ENCODE data around the gene SHISA8.
"Not testable (repeated sequence)": the region's sequence is repeated elsewhere in the genome, so short reads cannot be mapped to it uniquely, and the experiment has no call there.

The SHISA8 gene

DNA sequence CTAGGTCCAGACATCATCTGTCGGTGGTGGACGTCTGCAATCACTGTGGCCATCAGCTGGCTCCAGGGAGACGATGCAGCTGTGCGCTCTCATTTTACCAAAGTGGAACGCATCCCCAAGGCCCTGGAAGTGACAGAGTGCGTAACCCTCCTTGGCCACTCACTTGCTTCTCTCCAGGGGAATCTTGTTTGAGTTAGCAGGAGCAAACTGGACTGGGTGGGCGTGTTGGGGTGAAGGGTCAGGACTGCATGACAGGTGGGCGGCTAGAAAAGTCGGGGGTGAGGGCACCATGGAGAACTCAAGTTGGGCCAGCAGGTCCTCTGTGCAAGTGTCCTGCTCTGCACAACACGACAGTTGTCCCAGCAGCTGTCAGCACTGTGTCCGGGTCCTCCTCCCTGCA is 16.2 kb downstream of the SHISA8 start:
- DNase-seq, result no peak

- DNase-seq, result no peak
Measured at GRCh38 chr22:41893591-41894375, 21.1 kb downstream of the SHISA8 start.

- no peak for DNase-seq
Measured at GRCh38 chr22:41892721-41893120, 22.2 kb downstream of the SHISA8 start.

DNA sequence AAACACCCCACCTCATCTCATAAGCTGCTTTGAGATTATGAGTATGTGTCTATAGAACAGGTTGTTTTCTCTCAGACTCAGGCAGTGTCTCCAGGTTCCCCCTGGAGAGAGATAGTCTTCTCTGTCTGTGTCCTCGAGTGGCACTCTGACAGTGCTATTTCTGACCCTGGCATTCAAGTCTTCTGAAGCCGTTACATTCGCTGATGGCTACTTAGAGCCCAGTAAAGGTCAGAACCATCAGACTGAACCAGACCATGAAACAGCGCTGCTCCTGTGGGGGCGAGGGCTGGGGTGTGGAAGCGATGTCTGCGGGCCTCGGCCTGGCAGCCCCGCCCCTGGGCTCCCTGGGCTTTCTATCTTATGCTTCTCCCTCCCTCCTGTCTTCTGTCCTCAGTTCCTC is 23.5 kb downstream of the SHISA8 start:
- no peak for DNase-seq

GRCh38 chr22:41888627-41889200 is 26.2 kb downstream of the SHISA8 start:
- DNase-seq, result no peak

DNA sequence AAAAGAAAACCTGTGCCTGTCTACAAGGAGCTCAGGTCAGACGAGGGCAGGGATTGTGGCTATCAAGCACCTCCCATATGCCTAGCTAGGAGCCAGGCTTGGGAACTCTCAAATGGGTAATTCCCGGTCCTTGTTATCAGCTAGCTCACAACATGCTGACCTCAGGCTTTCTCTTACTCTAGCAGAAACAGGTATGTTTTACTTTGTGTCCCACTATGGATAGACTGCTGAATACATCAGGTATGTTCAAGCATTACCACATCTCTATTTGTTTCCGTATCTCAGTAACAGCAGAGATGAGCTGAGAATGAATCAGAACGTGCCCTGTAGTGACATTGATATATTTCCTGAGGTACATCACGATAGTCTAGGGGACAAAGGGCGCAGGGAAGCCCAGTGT is 29.4 kb downstream of the SHISA8 start:
- DNase-seq, result no peak

DNA sequence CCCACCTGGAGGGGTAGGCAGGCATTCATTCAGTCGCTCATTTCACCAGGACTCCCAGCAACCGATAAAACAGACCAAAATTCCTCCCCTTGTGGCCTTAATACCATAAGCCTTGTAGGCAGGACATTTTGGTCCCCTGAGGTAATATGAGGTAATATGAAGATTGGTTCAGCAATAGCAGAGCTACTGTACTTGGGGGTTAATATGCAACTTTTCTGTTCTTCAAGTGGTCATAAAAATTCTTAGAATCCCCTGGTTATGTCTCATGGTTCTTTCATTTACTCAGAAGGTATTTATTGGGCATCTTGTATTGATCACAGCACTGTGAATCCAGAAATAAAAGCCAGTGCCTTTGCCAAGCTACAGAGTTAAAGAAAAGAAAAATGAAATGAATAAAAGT is 29.8 kb downstream of the SHISA8 start:
- no peak for DNase-seq

DNA sequence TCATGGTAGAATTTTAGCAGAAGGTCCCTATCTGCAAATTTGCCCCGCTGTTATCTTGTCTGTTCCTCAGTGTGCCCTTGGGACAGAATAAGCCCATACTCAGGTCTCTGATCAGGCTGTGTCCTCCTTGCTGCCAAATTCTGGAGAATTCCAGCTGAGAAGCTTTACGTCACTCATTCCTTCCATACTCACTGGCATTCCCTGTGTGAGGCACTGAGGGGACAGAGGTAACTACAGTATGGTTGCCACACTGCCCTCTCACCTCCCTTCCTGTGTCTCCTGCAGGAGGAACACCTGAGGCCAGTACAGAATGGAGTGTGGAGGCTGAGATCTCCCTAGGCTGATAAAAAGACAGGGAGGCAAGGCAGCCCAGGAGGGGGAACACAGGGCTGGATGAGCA is 31.5 kb downstream of the SHISA8 start:
- DNase-seq, result no peak

GRCh38 chr22:41880653-41881052 is 34.2 kb downstream of the SHISA8 start:
- no peak for DNase-seq

GRCh38 chr22:41876675-41877074 is 38.2 kb downstream of the SHISA8 start:
- DNase-seq, result no peak

DNA sequence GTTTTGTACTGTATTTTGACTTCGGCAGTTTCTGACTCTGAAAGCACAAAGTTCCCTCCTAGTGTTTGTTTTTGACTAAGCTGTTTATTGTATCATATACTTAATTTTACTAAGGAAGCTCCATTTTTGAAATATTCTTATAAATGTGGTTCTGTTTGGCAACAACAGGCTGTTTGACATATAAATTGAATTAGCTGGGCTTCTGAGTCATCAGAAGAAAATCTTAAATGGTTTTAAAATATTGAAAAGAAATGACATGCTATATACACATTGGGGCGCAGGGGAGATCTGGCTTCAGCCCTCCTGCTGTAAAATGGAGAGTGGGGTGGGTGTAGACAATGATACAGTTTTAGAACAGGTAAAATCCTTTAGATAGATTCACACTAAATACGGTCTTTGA is 38.6 kb downstream of the SHISA8 start:
- DNase-seq, result no peak

GRCh38 chr22:41875531-41876270 is 39.2 kb downstream of the SHISA8 start:
- no peak for DNase-seq

DNA sequence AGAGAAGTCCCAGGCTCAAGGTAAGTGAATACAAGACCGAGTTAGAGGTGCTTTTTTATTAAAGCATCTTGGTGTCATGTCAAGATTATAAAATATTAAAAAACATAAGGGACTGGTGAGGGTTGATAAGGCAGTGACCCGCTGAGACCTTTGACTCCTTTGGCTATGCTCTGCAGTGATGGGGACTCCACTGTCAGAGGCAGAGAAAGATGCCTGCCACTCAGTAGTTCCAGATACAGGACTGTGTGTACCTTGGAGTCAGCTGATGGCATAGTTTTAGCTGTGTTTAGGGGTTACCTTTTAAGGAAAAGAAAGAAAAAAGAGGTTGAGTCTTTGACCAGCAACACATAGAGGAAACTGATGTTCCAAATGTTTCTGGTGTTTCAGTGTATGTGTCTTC is 40.8 kb downstream of the SHISA8 start:
- no peak for DNase-seq

- DNase-seq, result no peak
Measured at GRCh38 chr22:41873391-41873790, 41.5 kb downstream of the SHISA8 start.

DNA sequence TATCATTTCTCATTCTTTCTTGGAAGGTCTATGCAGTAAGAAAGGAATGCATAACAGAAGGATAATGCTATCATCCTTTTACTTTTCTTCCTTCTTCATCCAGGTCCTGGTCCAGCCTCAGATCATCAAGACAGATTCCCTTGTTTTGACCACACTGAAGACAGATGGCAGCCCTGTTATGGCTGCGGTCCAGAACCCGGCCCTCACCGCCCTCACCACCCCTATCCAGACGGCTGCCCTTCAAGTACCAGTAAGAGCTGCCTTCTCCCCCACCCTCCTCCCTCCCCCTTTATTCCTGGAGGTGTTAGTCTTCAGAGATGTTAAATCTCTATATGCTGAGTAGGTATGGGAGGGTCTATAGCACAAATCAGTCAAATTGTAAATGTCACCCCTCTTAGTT is 44.1 kb downstream of the SHISA8 start:
- no peak for DNase-seq

- not testable (repeated sequence) for DNase-seq
Measured at GRCh38 chr22:41870081-41870480, 44.8 kb downstream of the SHISA8 start.

DNA sequence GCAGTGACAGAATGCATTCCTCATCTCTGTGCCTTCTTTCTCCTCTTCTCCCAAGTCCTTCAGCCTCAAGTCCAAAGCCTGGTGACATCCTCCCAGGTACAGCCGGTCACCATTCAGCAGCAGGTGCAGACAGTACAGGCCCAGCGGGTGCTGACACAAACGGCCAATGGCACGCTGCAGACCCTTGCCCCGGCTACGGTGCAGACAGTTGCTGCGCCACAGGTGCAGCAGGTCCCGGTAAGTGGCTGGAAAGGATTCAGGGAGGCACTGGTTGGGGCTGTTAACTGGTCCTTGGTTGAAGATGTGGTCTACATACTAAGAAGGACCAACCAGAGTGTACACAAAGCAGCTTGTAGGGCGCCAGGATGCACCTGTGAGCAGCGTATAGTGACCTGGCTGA is 46.3 kb downstream of the SHISA8 start:
- no peak for DNase-seq

DNA sequence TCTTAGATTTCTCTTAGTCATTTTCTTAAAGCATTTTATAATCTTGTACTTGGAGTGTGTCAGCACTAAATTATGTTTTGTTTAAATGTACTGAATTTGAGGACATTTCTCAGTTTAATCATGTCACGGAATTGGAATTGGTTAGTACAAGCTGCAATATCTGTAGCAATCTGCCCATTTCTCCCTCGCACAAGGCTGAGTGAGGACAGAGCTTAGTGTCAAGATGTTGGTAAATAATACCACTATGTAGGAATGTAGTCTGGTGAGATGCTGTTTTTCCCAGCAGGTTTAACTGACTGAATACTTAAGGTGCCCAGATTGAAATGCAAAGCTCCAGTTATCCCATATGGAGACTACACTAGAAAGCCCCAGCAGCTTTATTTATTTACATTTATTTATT is 51.4 kb downstream of the SHISA8 start:
- DNase-seq, result no peak

DNA sequence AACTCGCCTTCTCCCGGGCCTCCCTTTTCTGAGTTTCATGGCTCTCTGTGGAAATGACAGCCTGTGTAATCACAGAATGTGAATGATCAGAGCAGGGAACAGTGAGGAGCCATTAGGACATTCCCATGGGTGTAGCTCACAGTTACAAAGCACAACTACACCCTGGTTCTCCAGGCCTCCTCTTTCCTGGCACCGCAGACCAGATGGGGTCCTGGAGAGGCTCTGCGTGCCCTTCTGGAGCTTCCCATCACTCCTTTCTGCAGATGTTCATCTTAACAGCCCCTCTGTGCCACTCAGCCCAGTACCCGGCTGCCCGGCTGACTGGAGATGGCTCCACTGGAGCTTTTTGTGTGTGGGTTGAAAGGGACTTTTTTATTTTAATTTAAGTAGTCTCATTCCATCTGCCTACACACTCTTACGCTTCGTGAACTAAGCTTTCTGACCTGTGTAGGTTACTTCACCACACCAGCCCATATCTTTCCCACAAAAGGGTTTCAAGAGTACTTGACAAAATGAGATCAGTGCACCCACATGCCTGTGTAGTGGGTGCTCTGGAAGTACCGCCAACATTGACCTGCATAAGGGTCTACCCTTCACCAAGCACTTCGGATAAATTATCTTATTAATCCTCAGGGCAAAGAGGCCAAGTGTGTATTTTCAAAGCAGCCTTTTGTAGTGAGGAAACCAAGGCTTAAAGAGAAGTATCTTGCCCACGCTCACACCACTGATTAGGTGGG is 52.2 kb downstream of the SHISA8 start:
- peak; percentile 11 for DNase-seq

GRCh38 chr22:41862160-41862529 is 52.7 kb downstream of the SHISA8 start:
- no peak for DNase-seq
